ENCODE data around the gene MGLL. TPM values are rescaled to one million over a fixed set of nuclear protein-coding genes. Genes with fewer than 3 reads are reported as not detected.

The MGLL gene
- total RNA-seq, 1 experiment from 2014 or later = 0.94 TPM

DNA sequence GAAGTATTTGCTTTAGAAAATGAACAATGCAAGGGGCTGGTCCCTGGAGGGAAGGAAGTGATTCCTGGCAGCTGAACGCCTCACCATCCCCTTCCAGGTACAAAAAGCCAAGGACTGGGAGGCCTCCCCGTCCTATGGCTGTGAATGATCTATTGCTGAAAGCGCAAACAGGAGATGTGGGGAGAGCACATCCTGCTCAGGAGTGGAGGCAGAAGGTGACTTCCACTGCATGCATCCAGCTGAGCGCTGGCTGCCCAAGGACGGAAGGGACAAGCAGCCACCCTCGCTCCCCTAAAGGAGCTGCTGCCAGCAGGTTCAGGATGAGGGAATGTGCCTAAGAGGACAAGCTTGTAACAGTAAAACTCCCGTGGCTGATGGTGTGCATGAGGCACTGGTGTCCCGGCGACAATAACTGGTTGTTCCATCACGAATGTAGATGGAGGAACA, 108.2 kb downstream of the MGLL start:
- no peaks in the 10 kb centered on the region for H3K36me3 Mint-ChIP-seq

DNA sequence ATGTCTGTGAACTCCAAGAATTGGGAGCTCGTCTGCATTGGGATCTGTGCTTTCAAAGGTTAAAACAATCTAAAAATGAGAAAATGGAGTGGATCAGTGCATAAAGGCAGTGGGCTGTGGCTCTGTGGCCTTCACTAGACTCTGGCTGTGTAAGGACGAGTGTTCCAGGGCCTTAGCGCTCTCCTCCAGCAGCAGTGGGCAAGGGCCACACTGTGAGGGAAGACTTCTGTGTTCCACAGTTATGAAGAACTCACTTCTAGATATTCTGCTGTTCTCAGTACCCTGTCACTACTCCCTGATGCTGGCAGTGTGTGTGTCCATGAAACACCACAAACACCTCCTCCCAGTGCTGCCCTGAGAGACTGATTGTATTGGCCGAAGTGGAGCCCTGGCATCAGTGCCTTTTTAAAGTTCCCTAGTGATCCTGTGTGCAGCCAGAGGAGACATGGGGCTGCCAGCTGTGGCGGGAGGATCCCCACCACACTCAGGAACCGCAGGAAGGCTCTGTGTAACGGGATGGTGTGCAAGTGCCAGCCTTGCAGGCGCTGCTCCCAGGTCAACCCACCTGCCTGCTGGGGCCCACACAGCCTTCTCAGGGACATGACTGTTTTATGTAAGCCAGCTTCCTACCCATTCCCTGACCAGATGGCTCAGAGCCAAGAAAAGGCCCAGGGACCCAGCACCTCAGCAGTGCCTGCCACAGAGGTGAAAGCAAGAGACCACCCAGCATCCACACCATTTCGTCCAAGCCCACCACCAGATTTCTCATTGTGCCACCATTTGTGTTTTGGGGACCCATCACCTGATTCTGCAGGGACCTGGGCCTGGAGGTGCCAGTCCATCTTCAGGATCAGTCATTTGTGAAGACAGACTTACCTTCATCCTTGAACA, 109.2 kb downstream of the MGLL start:
- ChIA-PET POLR2A (interaction anchor here (0.7 kb wide), 1 partner anchor 12 kb away, joined by 3 read pairs; no protein-coding TSS in a partner anchor), CTCF (interaction anchor here (0.9 to 1.2 kb wide), 2 partner anchors 22 to 34 kb away, joined by 3 to 5 read pairs; no protein-coding TSS in a partner anchor)
- Mint-ChIP-seq H3K36me3 (no peaks in the 10 kb centered on the region), H3K27me3 (ENCODE audit: low read depth) (no peaks in the 10 kb centered on the region; the same call in 1 of the 2 replicates), H3K4me3 (no peak overlapping the region), H3K27ac (no peak overlapping the region), H3K9me3 (no peaks in the 10 kb centered on the region), H3K4me1 (peaks cover 26% of the 10 kb centered on the region)
- no peak for DNase-seq (ENCODE audit: low spot score)
- no peak for ATAC-seq
- TF ChIP-seq ATF1 (CRISPR knock-in tag; IDR thresholded peaks at IDR 0.05) (no peak), MYBL2 (CRISPR knock-in tag; IDR thresholded peaks at IDR 0.05) (no peak), SMAD4 (CRISPR knock-in tag; IDR thresholded peaks at IDR 0.05) (no peak), ESRRA (CRISPR knock-in tag; IDR thresholded peaks at IDR 0.05; ENCODE audit: borderline replicate concordance) (no peak), GABPB1 (CRISPR knock-in tag; IDR thresholded peaks at IDR 0.05) (no peak), SOX15 (CRISPR knock-in tag; IDR thresholded peaks at IDR 0.05) (no peak), JUN (CRISPR knock-in tag; IDR thresholded peaks at IDR 0.05) (no peak), ETV6 (CRISPR knock-in tag; IDR thresholded peaks at IDR 0.05) (no peak), NFE2L1 (CRISPR knock-in tag; IDR thresholded peaks at IDR 0.05) (no peak), ZBTB21 (CRISPR knock-in tag; IDR thresholded peaks at IDR 0.05; ENCODE audit: borderline replicate concordance) (no peak), CREB1 (CRISPR knock-in tag; IDR thresholded peaks at IDR 0.05) (no peak), ZNF219 (CRISPR knock-in tag; IDR thresholded peaks at IDR 0.05; ENCODE audit: borderline replicate concordance) (no peak), KAT7 (CRISPR knock-in tag; IDR thresholded peaks at IDR 0.05; ENCODE audit: borderline replicate concordance) (no peak)
- TF ChIP-seq, protein P1, sequence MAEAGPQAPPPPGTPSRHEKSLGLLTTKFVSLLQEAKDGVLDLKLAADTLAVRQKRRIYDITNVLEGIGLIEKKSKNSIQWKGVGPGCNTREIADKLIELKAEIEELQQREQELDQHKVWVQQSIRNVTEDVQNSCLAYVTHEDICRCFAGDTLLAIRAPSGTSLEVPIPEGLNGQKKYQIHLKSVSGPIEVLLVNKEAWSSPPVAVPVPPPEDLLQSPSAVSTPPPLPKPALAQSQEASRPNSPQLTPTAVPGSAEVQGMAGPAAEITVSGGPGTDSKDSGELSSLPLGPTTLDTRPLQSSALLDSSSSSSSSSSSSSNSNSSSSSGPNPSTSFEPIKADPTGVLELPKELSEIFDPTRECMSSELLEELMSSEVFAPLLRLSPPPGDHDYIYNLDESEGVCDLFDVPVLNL (CRISPR knock-in tag; IDR thresholded peaks at IDR 0.05; ENCODE audit: borderline replicate concordance, low read depth) = no peak
- TF ChIP-seq, protein P2, sequence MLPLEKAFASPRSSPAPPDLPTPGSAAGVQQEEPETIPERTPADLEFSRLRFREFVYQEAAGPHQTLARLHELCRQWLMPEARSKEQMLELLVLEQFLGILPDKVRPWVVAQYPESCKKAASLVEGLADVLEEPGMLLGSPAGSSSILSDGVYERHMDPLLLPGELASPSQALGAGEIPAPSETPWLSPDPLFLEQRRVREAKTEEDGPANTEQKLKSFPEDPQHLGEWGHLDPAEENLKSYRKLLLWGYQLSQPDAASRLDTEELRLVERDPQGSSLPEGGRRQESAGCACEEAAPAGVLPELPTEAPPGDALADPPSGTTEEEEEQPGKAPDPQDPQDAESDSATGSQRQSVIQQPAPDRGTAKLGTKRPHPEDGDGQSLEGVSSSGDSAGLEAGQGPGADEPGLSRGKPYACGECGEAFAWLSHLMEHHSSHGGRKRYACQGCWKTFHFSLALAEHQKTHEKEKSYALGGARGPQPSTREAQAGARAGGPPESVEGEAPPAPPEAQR (CRISPR knock-in tag; IDR thresholded peaks at IDR 0.05) = no peak
- TF ChIP-seq, protein P3, sequence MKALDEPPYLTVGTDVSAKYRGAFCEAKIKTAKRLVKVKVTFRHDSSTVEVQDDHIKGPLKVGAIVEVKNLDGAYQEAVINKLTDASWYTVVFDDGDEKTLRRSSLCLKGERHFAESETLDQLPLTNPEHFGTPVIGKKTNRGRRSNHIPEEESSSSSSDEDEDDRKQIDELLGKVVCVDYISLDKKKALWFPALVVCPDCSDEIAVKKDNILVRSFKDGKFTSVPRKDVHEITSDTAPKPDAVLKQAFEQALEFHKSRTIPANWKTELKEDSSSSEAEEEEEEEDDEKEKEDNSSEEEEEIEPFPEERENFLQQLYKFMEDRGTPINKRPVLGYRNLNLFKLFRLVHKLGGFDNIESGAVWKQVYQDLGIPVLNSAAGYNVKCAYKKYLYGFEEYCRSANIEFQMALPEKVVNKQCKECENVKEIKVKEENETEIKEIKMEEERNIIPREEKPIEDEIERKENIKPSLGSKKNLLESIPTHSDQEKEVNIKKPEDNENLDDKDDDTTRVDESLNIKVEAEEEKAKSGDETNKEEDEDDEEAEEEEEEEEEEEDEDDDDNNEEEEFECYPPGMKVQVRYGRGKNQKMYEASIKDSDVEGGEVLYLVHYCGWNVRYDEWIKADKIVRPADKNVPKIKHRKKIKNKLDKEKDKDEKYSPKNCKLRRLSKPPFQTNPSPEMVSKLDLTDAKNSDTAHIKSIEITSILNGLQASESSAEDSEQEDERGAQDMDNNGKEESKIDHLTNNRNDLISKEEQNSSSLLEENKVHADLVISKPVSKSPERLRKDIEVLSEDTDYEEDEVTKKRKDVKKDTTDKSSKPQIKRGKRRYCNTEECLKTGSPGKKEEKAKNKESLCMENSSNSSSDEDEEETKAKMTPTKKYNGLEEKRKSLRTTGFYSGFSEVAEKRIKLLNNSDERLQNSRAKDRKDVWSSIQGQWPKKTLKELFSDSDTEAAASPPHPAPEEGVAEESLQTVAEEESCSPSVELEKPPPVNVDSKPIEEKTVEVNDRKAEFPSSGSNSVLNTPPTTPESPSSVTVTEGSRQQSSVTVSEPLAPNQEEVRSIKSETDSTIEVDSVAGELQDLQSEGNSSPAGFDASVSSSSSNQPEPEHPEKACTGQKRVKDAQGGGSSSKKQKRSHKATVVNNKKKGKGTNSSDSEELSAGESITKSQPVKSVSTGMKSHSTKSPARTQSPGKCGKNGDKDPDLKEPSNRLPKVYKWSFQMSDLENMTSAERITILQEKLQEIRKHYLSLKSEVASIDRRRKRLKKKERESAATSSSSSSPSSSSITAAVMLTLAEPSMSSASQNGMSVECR (CRISPR knock-in tag; IDR thresholded peaks at IDR 0.05; ENCODE audit: borderline replicate concordance) = no peak

More for the DNA sequence above, 108.2 kb downstream of the MGLL start:
- no peak overlapping the region for H3K4me3 Mint-ChIP-seq
- peaks cover 21% of the 10 kb centered on the region for H3K4me1 Mint-ChIP-seq
- no peak for DNase-seq (ENCODE audit: low spot score)
- no peak overlapping the region for H3K27ac Mint-ChIP-seq
- H3K27me3 Mint-ChIP-seq (ENCODE audit: low read depth) = no peaks in the 10 kb centered on the region; the same call in 1 of the 2 replicates
- no peaks in the 10 kb centered on the region for H3K9me3 Mint-ChIP-seq
- TF ChIP-seq FOXK1 (CRISPR knock-in tag; IDR thresholded peaks at IDR 0.05) (no peak), TP53 (CRISPR knock-in tag; IDR thresholded peaks at IDR 0.05) (no peak), ATF1 (CRISPR knock-in tag; IDR thresholded peaks at IDR 0.05) (no peak), NFATC4 (CRISPR knock-in tag; IDR thresholded peaks at IDR 0.05) (no peak), E2F1 (CRISPR knock-in tag; IDR thresholded peaks at IDR 0.05) (no peak), ZNF317 (CRISPR knock-in tag; IDR thresholded peaks at IDR 0.05; ENCODE audit: borderline replicate concordance, low read depth) (no peak), ZNF671 (CRISPR knock-in tag; IDR thresholded peaks at IDR 0.05) (no peak), IRF2 (CRISPR knock-in tag; IDR thresholded peaks at IDR 0.05; ENCODE audit: borderline replicate concordance, low read depth) (no peak), SP1 (CRISPR knock-in tag; conservative IDR thresholded peaks at IDR 0.05) (no peak), FOXP1 (CRISPR knock-in tag; IDR thresholded peaks at IDR 0.05; ENCODE audit: borderline replicate concordance) (no peak)
- TF ChIP-seq, protein P4, sequence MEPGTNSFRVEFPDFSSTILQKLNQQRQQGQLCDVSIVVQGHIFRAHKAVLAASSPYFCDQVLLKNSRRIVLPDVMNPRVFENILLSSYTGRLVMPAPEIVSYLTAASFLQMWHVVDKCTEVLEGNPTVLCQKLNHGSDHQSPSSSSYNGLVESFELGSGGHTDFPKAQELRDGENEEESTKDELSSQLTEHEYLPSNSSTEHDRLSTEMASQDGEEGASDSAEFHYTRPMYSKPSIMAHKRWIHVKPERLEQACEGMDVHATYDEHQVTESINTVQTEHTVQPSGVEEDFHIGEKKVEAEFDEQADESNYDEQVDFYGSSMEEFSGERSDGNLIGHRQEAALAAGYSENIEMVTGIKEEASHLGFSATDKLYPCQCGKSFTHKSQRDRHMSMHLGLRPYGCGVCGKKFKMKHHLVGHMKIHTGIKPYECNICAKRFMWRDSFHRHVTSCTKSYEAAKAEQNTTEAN (CRISPR knock-in tag; IDR thresholded peaks at IDR 0.05) = no peak
- TF ChIP-seq, protein P5, sequence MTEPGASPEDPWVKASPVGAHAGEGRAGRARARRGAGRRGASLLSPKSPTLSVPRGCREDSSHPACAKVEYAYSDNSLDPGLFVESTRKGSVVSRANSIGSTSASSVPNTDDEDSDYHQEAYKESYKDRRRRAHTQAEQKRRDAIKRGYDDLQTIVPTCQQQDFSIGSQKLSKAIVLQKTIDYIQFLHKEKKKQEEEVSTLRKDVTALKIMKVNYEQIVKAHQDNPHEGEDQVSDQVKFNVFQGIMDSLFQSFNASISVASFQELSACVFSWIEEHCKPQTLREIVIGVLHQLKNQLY (CRISPR knock-in tag; IDR thresholded peaks at IDR 0.05) = no peak
- ChIA-PET POLR2A (interaction anchor here (0.7 kb wide), 1 partner anchor 13 kb away, joined by 3 read pairs; no protein-coding TSS in a partner anchor), CTCF (interaction anchor here (0.9 to 1.2 kb wide), 4 partner anchors 18 to 35 kb away, joined by 3 to 5 read pairs (median 4); no protein-coding TSS in a partner anchor)
- ATAC-seq = peak; percentile 47
